ENCODE results near the gene KCNK7.
A peak's percentile ranks its signal among the peaks of the same experiment; 100 is the strongest.

Gene KCNK7

DNA sequence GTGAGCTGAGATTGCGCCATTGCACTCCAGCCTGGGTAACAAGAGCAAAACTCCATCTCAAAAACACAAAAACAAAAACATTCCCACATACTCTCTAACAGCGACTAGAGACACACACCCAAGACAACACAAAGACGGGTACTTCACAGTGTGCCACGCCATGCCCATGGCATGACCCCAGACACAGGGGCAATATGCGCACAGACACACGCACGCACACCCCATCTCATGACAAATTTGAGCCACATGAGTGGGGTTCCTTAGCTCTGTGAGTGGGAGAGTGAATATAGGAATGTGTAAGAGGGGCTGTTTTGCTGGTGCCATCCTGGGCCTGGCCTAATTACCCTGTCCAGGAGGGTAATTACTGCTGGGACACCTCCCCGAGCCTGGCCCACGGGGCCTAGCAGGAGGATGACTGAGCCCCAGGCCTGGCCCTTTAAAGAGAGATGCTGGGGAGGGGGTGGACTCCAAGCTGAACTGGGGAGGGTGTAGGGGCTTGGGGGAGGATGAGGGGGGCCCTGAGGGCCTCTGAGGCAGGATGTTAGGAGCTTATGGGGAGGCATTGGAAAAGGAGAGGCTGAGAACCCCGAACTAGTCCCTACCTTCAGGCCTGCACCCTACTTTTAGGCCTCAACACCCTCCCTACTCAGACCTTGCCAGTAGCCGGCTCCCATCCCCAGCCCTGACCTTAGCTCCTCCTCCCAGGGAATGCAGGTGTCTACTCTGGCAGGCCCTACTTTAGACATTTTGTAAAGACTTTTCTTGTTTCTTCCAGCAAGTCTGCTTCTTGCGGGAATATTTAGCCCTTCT lies 38.9 kb downstream of the KCNK7 start:
- CTCF ChIA-PET: interaction anchor here (0.9 to 3.1 kb wide), 7 partner anchors 9 to 48 kb away, joined by 3 to 14 read pairs (median 4); no protein-coding TSS in a partner anchor
- H3K4me1 ChIP-seq (ENCODE audit: control extremely low read depth in 1 of 4, control insufficient read depth in 4 of 4, insufficient read depth in 4 of 4, low read length in 3 of 4): peaks cover 0 to 84% (median 77%) of the 10 kb centered on the region in 4 experiments
- H3K27me3 ChIP-seq (replicated peaks in 2 of 5; ENCODE audit: control insufficient read depth in 4 of 5, insufficient read depth in 5 of 5, low read length in 4 of 5): no peaks in the 10 kb centered on the region
- H3K36me3 ChIP-seq (ENCODE audit: control insufficient read depth in 4 of 4, insufficient read depth in 4 of 4, low read length in 3 of 4): peaks cover 0 to 3% (median 2%) of the 10 kb centered on the region in 4 experiments
- peak overlapping the region in 4 of 7 experiments; percentile 44 to 81 (median 70) for H3K4me3 ChIP-seq (ENCODE audit: control insufficient read depth in 1 of 7, extremely low read depth in 1 of 7, insufficient read depth in 4 of 7, low read depth in 2 of 7, low read length in 6 of 7)
- no peak for DNase-seq
- POLR2A ChIA-PET: interaction anchor here (0.6 to 0.8 kb wide), 2 partner anchors 14 to 95 kb away, joined by 3 to 6 read pairs; partner anchors contain the start of gene ZNRD2
- 78% methylated on average over 7 of the region's 12 CpGs for WGBS (ENCODE audit: insufficient coverage)
- H3K9me3 ChIP-seq (ENCODE audit: control extremely low read depth in 1 of 5, control insufficient read depth in 4 of 5, insufficient read depth in 2 of 5, low read depth in 1 of 5, low read length in 4 of 5): no peaks in the 10 kb centered on the region
- peak overlapping the region in 1 of 2 experiments; percentile 66 for H3K27ac ChIP-seq (ENCODE audit: insufficient read depth in 1 of 2, low read depth in 1 of 2, low read length in 2 of 2, poor library complexity in 1 of 2, severe bottlenecking in 2 of 2)

DNA sequence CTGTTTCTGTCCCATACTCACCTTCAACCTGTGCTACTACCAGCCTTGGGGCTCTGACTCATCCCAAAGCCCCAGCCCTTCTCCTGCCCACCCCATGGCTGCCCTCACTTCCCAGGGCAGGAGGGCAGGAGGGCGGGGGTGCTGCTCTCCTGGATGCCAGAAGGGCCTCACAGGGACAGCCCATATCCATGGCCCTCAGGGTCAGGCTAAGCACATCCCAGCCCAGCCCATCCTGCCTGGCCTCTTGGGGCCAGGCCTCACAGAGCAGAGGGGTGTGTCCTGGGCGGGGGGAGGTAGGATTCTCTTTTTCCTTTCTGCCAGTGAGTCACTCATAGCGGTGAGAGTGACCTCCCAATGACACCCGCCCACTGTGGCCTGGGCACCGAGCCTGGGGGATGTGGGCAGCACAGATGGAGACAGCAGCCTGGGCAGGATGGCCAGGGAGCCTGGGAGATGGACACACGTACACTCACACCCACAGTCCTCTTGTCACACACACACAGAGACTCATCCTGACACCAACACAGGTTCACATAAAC lies 39.8 kb downstream of the KCNK7 start:
- POLR2A ChIA-PET: interaction anchor here (0.6 kb wide), 1 partner anchor 94 kb away, joined by 6 read pairs; no protein-coding TSS in a partner anchor
- Histone ChIP-seq H3K27me3 (replicated peaks in 2 of 5; ENCODE audit: control insufficient read depth in 4 of 5, insufficient read depth in 5 of 5, low read length in 4 of 5) (no peaks in the 10 kb centered on the region), H3K27ac (ENCODE audit: insufficient read depth in 1 of 2, low read depth in 1 of 2, low read length in 2 of 2, poor library complexity in 1 of 2, severe bottlenecking in 2 of 2) (no peak overlapping the region), H3K4me1 (ENCODE audit: control extremely low read depth in 1 of 4, control insufficient read depth in 4 of 4, insufficient read depth in 4 of 4, low read length in 3 of 4) (peaks cover 0 to 83% (median 75%) of the 10 kb centered on the region in 4 experiments), H3K9me3 (ENCODE audit: control extremely low read depth in 1 of 5, control insufficient read depth in 4 of 5, insufficient read depth in 2 of 5, low read depth in 1 of 5, low read length in 4 of 5) (no peaks in the 10 kb centered on the region), H3K4me3 (ENCODE audit: control insufficient read depth in 1 of 7, extremely low read depth in 1 of 7, insufficient read depth in 4 of 7, low read depth in 2 of 7, low read length in 6 of 7) (peak overlapping the region in 1 of 7 experiments; percentile 19), H3K36me3 (ENCODE audit: control insufficient read depth in 4 of 4, insufficient read depth in 4 of 4, low read length in 3 of 4) (peaks cover 2 to 11% (median 5%) of the 10 kb centered on the region in 4 experiments)
- CTCF ChIA-PET: interaction anchor here (1.4 to 3.1 kb wide), 3 partner anchors 14 to 16 kb away, joined by 4 to 14 read pairs (median 6); no protein-coding TSS in a partner anchor
- WGBS (ENCODE audit: insufficient coverage): 83% methylated on average over 2 of the region's 6 CpGs
- peak in 2 of 3 donors; percentile 52 to 64 for DNase-seq

DNA sequence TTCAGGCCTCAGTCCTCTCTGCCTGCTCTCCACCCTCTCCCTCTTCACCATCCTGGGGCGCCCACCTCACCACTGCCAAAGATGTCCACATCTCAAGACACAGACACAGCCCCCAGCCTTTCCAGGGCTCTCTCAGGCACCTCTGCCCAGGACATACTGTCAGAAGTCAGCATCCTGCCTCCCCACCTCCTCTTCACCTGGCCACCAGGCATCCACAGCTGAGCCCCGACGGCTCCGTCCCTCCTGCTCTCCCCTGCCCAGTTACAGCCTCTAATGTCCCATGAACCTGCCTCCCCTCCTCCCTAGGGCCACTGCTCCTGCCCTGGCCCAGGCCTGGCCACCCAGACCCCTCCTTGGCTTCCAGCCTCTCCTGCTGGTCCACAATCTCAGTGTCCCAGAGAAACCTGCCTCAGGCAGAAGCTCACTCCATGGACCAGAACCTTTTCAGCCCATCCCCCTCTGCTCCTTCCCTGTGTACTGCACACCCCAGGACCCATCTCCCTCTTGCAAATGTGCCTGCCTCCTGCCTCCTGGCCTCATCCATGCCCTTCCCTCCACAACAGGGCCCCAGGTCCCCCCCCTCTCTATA lies 40.7 kb downstream of the KCNK7 start:
- Histone ChIP-seq H3K9me3 (ENCODE audit: control extremely low read depth in 1 of 5, control insufficient read depth in 4 of 5, insufficient read depth in 2 of 5, low read depth in 1 of 5, low read length in 4 of 5) (no peaks in the 10 kb centered on the region), H3K4me3 (ENCODE audit: control insufficient read depth in 1 of 7, extremely low read depth in 1 of 7, insufficient read depth in 4 of 7, low read depth in 2 of 7, low read length in 6 of 7) (no peak overlapping the region), H3K27ac (ENCODE audit: insufficient read depth in 1 of 2, low read depth in 1 of 2, low read length in 2 of 2, poor library complexity in 1 of 2, severe bottlenecking in 2 of 2) (no peak overlapping the region), H3K36me3 (ENCODE audit: control insufficient read depth in 4 of 4, insufficient read depth in 4 of 4, low read length in 3 of 4) (peaks cover 2 to 12% (median 6%) of the 10 kb centered on the region in 4 experiments), H3K4me1 (ENCODE audit: control extremely low read depth in 1 of 4, control insufficient read depth in 4 of 4, insufficient read depth in 4 of 4, low read length in 3 of 4) (peaks cover 0 to 75% (median 72%) of the 10 kb centered on the region in 4 experiments), H3K27me3 (replicated peaks in 2 of 5; ENCODE audit: control insufficient read depth in 4 of 5, insufficient read depth in 5 of 5, low read length in 4 of 5) (no peaks in the 10 kb centered on the region)
- WGBS (ENCODE audit: insufficient coverage): 96% methylated on average over 4 of the region's 4 CpGs
- DNase-seq: no peak
- ChIA-PET POLR2A (no interaction called here), CTCF (interaction anchor here (0.7 to 3.1 kb wide), 3 partner anchors 14 to 34 kb away, joined by 3 to 14 read pairs (median 4); no protein-coding TSS in a partner anchor)

DNA sequence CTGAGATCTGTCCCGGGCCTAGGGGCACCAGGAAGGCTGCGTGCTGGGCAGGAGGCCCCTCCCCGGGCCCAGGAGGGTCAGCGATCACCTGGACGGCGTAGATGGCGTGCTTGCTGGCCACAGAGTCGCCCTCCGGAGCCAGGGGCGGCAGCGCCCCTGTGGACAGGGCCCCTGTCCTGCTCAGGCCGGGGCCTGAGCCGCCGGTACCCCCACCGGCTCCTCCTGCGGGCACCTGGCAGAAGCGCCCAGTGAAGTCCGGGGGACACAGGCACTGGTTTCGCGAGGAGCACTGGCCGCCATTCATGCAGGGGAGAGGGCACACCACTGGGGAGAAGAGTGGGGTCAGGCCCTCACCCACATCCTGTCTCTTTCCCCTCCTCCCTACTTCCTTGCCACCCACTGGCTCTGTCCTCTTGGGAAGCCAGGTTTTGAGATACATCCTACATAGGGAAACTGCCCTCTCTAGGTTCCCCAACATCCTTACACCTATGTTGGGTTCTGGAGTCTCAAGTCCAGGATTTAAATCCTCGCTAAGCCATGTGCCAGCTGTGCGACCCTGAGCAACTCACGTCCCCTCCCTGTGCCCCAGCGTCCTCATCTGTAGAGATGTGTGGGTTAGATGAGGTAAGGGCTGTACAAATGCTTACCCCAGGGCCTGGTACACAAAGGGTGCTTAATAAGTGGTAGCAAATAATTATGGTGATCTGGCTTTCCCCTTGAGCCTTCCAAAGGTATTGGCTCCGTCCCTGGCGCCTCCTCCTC lies 41.4 kb downstream of the KCNK7 start:
- no peak for DNase-seq
- 86% methylated on average over 18 of the region's 27 CpGs for WGBS (ENCODE audit: insufficient coverage)
- Histone ChIP-seq H3K36me3 (ENCODE audit: control insufficient read depth in 4 of 4, insufficient read depth in 4 of 4, low read length in 3 of 4) (peaks cover 2 to 14% (median 8%) of the 10 kb centered on the region in 4 experiments), H3K4me1 (ENCODE audit: control extremely low read depth in 1 of 4, control insufficient read depth in 4 of 4, insufficient read depth in 4 of 4, low read length in 3 of 4) (peaks cover 0 to 70% (median 68%) of the 10 kb centered on the region in 4 experiments), H3K4me3 (ENCODE audit: control insufficient read depth in 1 of 7, extremely low read depth in 1 of 7, insufficient read depth in 4 of 7, low read depth in 2 of 7, low read length in 6 of 7) (peak overlapping the region in 3 of 7 experiments; percentile 33 to 36 (median 33)), H3K27me3 (replicated peaks in 2 of 5; ENCODE audit: control insufficient read depth in 4 of 5, insufficient read depth in 5 of 5, low read length in 4 of 5) (no peaks in the 10 kb centered on the region), H3K27ac (ENCODE audit: insufficient read depth in 1 of 2, low read depth in 1 of 2, low read length in 2 of 2, poor library complexity in 1 of 2, severe bottlenecking in 2 of 2) (peak overlapping the region in 1 of 2 experiments; percentile 43), H3K9me3 (ENCODE audit: control extremely low read depth in 1 of 5, control insufficient read depth in 4 of 5, insufficient read depth in 2 of 5, low read depth in 1 of 5, low read length in 4 of 5) (no peaks in the 10 kb centered on the region)
- ChIA-PET POLR2A (no interaction called here), CTCF (interaction anchor here (0.7 to 3.5 kb wide), 5 partner anchors 13 to 33 kb away, joined by 3 to 23 read pairs (median 9); partner anchors contain the start of gene FAM89B)

DNA sequence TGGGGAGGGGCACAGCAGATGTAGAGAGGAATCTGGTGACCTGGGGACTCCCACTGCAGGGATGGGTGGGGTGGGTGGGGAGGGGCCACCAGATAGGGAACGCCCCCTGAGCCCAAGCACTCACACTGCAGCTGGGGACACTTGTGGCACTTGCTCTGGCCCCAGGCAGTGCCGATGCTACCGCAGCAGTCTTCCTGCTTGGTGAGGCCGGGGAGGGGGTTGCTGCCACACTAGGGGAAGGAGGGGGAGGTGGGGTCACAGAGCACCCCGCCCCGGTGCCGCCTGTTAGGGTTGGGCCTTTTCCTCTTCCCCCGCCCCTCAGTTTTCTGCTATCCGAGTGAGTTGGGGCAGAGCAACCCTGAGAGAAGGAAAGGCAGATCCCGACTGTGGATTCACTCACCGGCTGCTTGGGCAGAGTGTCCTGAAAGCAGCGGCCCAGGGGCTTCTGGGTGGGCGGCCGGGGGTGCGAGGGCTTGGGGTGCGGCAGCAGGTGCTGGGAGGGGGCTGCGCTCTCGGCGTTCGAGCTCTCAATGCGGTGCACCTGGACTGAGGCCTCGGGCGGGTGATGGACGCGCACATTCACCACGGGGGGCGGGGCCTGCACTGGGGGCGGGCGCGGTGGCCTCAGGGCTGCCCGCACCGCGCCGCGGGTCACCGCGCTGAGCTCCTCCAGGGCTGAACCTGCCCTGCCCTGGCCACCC lies 42.1 kb downstream of the KCNK7 start:
- WGBS (ENCODE audit: insufficient coverage): 56% methylated on average over 19 of the region's 37 CpGs
- peak overlapping the region in 3 of 7 experiments; percentile 33 to 36 (median 33) for H3K4me3 ChIP-seq (ENCODE audit: control insufficient read depth in 1 of 7, extremely low read depth in 1 of 7, insufficient read depth in 4 of 7, low read depth in 2 of 7, low read length in 6 of 7)
- CTCF ChIA-PET: interaction anchor here (0.7 to 3.5 kb wide), 6 partner anchors 9 to 35 kb away, joined by 3 to 23 read pairs (median 15); partner anchors contain the start of genes EHBP1L1 and FAM89B
- no peaks in the 10 kb centered on the region for H3K9me3 ChIP-seq (ENCODE audit: control extremely low read depth in 1 of 5, control insufficient read depth in 4 of 5, insufficient read depth in 2 of 5, low read depth in 1 of 5, low read length in 4 of 5)
- H3K27me3 ChIP-seq (replicated peaks in 2 of 5; ENCODE audit: control insufficient read depth in 4 of 5, insufficient read depth in 5 of 5, low read length in 4 of 5): no peaks in the 10 kb centered on the region
- peak; percentile 90 to 97 (median 95) for DNase-seq
- H3K36me3 ChIP-seq (ENCODE audit: control insufficient read depth in 4 of 4, insufficient read depth in 4 of 4, low read length in 3 of 4): peaks cover 2 to 14% (median 10%) of the 10 kb centered on the region in 4 experiments
- peak overlapping the region in 1 of 2 experiments; percentile 43 for H3K27ac ChIP-seq (ENCODE audit: insufficient read depth in 1 of 2, low read depth in 1 of 2, low read length in 2 of 2, poor library complexity in 1 of 2, severe bottlenecking in 2 of 2)
- peaks cover 2 to 70% (median 66%) of the 10 kb centered on the region in 4 experiments for H3K4me1 ChIP-seq (ENCODE audit: control extremely low read depth in 1 of 4, control insufficient read depth in 4 of 4, insufficient read depth in 4 of 4, low read length in 3 of 4)
- POLR2A ChIA-PET: interaction anchor here (0.6 to 2.1 kb wide), 3 partner anchors 13 to 114 kb away, joined by 3 to 13 read pairs (median 3); partner anchors contain the start of gene FAM89B
